Osteocyte (in vitro differentiated cells): ENCODE measurements around the gene MTA3. TPM values are rescaled to one million over a fixed set of nuclear protein-coding genes. Genes with fewer than 3 reads are reported as not detected.

ENCODE experiments used
- DNase-seq: peaks from one replicate; pipeline ENCODE4 v3.0.0; 2021; ENCODE audit warnings: mixed read lengths; ENCODE audit not compliant: unreplicated experiment; ENCODE audit errors: extremely low spot score
- H3K27ac Mint-ChIP-seq: one replicate; pipeline ENCODE4 v1.8.0; 2021; ENCODE audit warnings: mild to moderate bottlenecking, mixed read lengths; ENCODE audit not compliant: unreplicated experiment
- H3K27me3 Mint-ChIP-seq: one replicate; pipeline ENCODE4 v1.8.0; 2021; ENCODE audit warnings: mixed read lengths; ENCODE audit not compliant: unreplicated experiment
- H3K36me3 Mint-ChIP-seq: one replicate; pipeline ENCODE4 v1.8.0; 2021; ENCODE audit warnings: mixed read lengths; ENCODE audit not compliant: unreplicated experiment
- H3K4me1 Mint-ChIP-seq: one replicate; pipeline ENCODE4 v1.8.0; 2021; ENCODE audit warnings: mixed read lengths; ENCODE audit not compliant: unreplicated experiment
- H3K4me3 Mint-ChIP-seq: one replicate; pipeline ENCODE4 v1.8.0; 2021; ENCODE audit warnings: mild to moderate bottlenecking, moderate library complexity, mixed read lengths; ENCODE audit not compliant: unreplicated experiment
- H3K9me3 Mint-ChIP-seq: one replicate; pipeline ENCODE4 v1.8.0; 2021; ENCODE audit warnings: mixed read lengths; ENCODE audit not compliant: unreplicated experiment
- total RNA-seq: library from RNA; stranded (reverse); gene quantifications from 2 replicates; pipeline ENCODE4 v1.2.1, GENCODE V29; 2021
- TF ChIP-seq, protein P1 (sequence below): fragments of 200-600 bp; sonication (generic); IDR thresholded peaks from 2 replicates; pipeline ENCODE4 v1.5.0; 2021; ENCODE audit warnings: antibody characterized with exemption, mild to moderate bottlenecking, moderate library complexity

MTA3 gene
- total RNA-seq, 1 donor from 2014 or later = 49.2 TPM

DNA sequence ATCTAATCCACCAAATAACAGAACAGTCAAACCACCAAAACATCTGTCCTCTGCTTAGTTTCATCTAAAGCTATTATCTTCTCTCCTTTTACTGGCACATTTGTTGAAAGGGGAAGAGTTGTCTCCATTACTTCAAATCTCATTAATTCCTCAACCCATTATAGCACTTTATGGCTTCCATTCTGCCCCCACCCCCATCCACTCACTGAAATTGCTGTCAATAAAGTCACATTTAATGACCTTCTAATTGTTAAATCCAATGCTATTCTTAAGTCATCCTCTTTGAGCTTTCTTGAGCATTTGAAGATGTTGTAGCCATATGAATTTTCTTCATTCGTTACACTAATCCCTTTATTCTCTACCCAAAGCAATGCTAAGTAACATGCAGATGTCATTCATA, 190.3 kb downstream of the MTA3 start:
- TF ChIP-seq, protein P1, sequence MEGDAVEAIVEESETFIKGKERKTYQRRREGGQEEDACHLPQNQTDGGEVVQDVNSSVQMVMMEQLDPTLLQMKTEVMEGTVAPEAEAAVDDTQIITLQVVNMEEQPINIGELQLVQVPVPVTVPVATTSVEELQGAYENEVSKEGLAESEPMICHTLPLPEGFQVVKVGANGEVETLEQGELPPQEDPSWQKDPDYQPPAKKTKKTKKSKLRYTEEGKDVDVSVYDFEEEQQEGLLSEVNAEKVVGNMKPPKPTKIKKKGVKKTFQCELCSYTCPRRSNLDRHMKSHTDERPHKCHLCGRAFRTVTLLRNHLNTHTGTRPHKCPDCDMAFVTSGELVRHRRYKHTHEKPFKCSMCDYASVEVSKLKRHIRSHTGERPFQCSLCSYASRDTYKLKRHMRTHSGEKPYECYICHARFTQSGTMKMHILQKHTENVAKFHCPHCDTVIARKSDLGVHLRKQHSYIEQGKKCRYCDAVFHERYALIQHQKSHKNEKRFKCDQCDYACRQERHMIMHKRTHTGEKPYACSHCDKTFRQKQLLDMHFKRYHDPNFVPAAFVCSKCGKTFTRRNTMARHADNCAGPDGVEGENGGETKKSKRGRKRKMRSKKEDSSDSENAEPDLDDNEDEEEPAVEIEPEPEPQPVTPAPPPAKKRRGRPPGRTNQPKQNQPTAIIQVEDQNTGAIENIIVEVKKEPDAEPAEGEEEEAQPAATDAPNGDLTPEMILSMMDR = no peak
- no peaks in the 10 kb centered on the region for H3K27me3 Mint-ChIP-seq
- H3K4me3 Mint-ChIP-seq = no peak overlapping the region
- H3K4me1 Mint-ChIP-seq = peaks cover 21% of the 10 kb centered on the region
- no peaks in the 10 kb centered on the region for H3K9me3 Mint-ChIP-seq
- DNase-seq = no peak
- H3K36me3 Mint-ChIP-seq = peaks cover 24% of the 10 kb centered on the region
- H3K27ac Mint-ChIP-seq = no peak overlapping the region

DNA sequence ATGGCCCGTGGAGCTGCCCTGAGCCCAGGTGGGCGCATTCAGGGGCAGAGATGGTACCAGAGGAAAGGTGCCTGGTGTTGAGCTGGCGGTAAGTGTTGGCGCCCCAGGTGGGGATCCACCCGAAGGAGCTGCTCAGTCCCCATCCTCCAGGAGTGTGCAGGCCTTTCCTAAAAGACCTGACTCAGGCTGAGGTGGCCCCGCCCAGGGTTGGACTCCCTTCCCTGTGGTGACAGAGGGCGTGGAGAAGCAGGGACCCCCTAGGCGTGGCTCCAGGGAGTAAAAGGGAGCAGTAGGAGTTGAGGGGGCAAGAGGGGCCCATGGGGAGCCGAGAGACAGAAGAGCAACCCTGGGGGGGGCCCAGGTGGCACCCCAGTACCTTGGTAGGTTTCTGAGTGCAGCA, 193.1 kb downstream of the MTA3 start:
- Mint-ChIP-seq H3K9me3 (no peaks in the 10 kb centered on the region), H3K4me3 (no peak overlapping the region), H3K36me3 (peaks cover 21% of the 10 kb centered on the region), H3K4me1 (peaks cover 4% of the 10 kb centered on the region), H3K27me3 (no peaks in the 10 kb centered on the region), H3K27ac (no peak overlapping the region)
- DNase-seq = no peak
- TF ChIP-seq, protein P1 = no peak

DNA sequence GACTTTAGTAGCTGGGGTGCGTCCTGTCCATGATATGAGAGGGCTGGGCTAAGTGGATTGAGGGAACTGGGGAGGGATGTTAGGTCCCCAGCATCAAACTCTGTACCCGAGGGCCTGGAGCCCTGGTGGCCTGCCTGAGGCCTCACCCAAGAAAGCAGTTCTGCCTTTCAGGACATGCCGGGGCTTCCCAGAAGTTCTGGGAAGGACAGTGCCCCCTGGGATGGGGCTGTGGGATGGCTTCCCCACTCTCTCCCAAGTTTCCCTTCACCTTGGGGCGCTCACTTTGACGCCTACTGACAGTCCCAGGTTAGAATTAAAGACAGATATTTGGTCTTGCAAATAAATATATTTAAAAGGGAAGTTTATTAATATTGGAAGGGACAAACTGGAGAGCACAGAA, 193.7 kb downstream of the MTA3 start:
- H3K27me3 Mint-ChIP-seq = no peaks in the 10 kb centered on the region
- H3K36me3 Mint-ChIP-seq = peaks cover 21% of the 10 kb centered on the region
- peaks cover 2% of the 10 kb centered on the region for H3K4me1 Mint-ChIP-seq
- TF ChIP-seq, protein P1 = no peak
- no peaks in the 10 kb centered on the region for H3K9me3 Mint-ChIP-seq
- no peak for DNase-seq
- H3K4me3 Mint-ChIP-seq = no peak overlapping the region
- H3K27ac Mint-ChIP-seq = no peak overlapping the region

DNA sequence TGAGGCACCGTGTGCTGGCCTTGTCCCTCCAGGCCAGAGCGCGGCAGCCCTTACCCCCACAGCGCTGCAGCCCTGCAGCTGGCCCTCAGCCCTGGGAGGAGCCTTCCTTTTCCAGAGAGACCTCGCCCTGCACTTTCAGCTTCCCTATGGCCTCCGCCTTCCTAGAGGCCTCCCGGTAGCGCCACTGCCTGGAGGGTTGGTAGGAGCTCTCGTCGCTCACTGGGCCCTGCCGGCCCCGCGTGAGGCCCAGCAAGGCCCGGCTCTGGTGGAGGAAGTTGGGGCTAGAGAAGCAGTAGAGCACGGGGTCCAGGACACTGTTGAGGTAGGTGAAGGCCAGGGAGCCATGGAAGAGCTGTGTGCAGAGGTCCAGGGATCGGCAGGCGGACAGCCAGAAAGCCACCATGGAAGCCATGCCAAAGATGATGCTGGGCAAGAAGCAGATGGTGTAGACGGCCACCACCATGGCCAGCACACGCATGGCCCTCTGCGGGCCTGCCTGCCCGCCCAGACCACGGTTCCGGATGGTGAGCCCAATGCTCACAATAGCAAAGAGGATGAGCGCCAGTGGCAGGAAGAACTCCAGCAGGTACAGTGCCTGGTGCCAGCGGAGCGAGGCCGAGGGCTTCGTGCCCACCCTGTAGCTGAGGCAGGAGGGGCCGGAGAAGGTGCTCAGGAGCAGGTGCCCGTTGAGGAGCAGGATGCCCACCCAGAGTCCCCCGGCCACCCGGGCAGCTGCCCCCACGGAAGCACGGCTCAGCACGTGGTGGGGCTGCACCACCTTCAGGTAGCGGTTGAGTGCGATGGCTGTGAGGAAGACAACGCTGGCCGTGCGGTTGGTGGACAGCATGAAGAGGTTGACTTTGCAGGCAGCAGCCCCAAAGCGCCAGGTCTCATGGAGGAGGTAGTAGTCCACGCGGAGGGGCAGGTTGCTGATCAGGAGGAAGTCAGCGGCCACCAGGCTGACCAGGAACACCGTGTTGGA, 194.7 kb downstream of the MTA3 start:
- DNase-seq = no peak
- Mint-ChIP-seq H3K36me3 (peaks cover 20% of the 10 kb centered on the region), H3K4me1 (no peaks in the 10 kb centered on the region), H3K4me3 (no peak overlapping the region), H3K27ac (no peak overlapping the region), H3K27me3 (no peaks in the 10 kb centered on the region), H3K9me3 (no peaks in the 10 kb centered on the region)
- TF ChIP-seq, protein P1 = no peak

DNA sequence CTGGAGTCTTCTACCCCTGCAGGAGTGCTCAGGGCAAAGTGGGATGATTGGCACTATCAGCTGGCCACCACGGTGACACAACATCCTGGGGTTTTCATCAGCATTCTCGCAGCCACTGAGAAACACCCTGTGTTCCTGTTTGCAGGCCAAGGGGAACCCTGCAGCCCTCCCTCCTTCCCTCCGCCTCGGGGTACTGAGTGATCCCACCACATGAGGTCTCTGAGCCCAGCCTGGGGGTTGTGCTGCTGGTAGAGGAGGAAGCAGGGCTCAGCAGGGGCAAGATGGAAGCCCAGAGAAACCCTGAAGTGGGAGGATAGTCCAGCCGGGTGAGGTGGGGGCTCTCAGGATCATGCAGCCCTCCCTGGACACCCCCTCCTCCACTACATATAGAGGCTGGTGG, 195.7 kb downstream of the MTA3 start, which contains the start of gene OXER1:
TSS of gene OXER1 (minus strand) at position 40 of the 400 bp plus-strand sequence. CDS start 73 bp downstream, outside the sequence.
- H3K27ac Mint-ChIP-seq = no peak within 1 kb of the TSS
- DNase-seq = no peak
- H3K9me3 Mint-ChIP-seq = no peaks in the 10 kb centered on the region
- peaks cover 13% of the 10 kb centered on the region for H3K36me3 Mint-ChIP-seq
- no peaks in the 10 kb centered on the region for H3K4me1 Mint-ChIP-seq
- no peak within 1 kb of the TSS for H3K4me3 Mint-ChIP-seq
- H3K27me3 Mint-ChIP-seq = no peaks in the 10 kb centered on the region
- TF ChIP-seq, protein P1 = no peak
